ENCODE data around the gene HSFX4. TPM values are rescaled to one million over a fixed set of nuclear protein-coding genes. Genes with fewer than 3 reads are reported as not detected.
"Not testable (repeated sequence)": the region's sequence is repeated elsewhere in the genome, so short reads cannot be mapped to it uniquely, and the experiment has no call there.

Gene HSFX4
- total RNA-seq (2014; rRNA removed; shearing (Covaris generic)) (not detected in 2 replicates), polyA plus RNA-seq (2016; fragmentation: Nextera tagmentation; extraction: Ambion mirVana) (not detected in 2 replicates)
- long read RNA-seq: 0 reads

GRCh38 chrX:149929400-149929799 is at the start of gene HSFX4:
TSS of gene HSFX4 (plus strand) at chrX:149929573. CDS start at chrX:149929645, 72 bp downstream.
- H3K4me3 ChIP-seq: not testable (repeated sequence)

GRCh38 chrX:149881081-149881711 is 48.2 kb upstream of the HSFX4 start, which contains the start of gene MAGEA8:
TSS of gene MAGEA8 (plus strand) at chrX:149881183. CDS start at chrX:149884273, 3,090 bp downstream.
- H3K36me3 Mint-ChIP-seq (ENCODE audit: low read depth): no peaks in the 10 kb centered on the region
- H4K20me1 ChIP-seq (replicated peaks; ENCODE audit: insufficient read depth): no peaks in the 10 kb centered on the region
- H3K79me2 ChIP-seq (replicated peaks; ENCODE audit: insufficient read depth): no peaks in the 10 kb centered on the region
- H3K27ac Mint-ChIP-seq: no peak within 1 kb of the TSS
- H3K4me2 ChIP-seq: no peak within 1 kb of the TSS
- H3K9me2 ChIP-seq (ENCODE audit: insufficient read depth): no peaks in the 10 kb centered on the region
- H3K27me3 ChIP-seq (ENCODE audit: insufficient read depth): no peaks in the 10 kb centered on the region
- H3K4me1 ChIP-seq (ENCODE audit: insufficient read depth): no peaks in the 10 kb centered on the region
- ATAC-seq (peak; percentile 87), DNase-seq (ENCODE audit: low spot score) (peak; percentile 54)
- H3K36me3 ChIP-seq (ENCODE audit: insufficient read depth): no peaks in the 10 kb centered on the region
- H3K9me3 Mint-ChIP-seq: no peaks in the 10 kb centered on the region
- H3K4me3 ChIP-seq: no peak within 1 kb of the TSS
- TF ChIP-seq ZNF114 (CRISPR knock-in tag; IDR thresholded peaks at IDR 0.05) (no peak), CTCF (conservative IDR thresholded peaks at IDR 0.05; ENCODE audit: low read depth in 2 of 2) (peak; percentile 49 to 75)
- peaks cover 3% of the 10 kb centered on the region for H3K27me3 Mint-ChIP-seq (ENCODE audit: insufficient read depth, low read depth, poor library complexity)
- H2AFZ ChIP-seq: no peak within 1 kb of the TSS
- no peaks in the 10 kb centered on the region for H3F3A ChIP-seq (replicated peaks; ENCODE audit: low read depth)
- H3K27ac ChIP-seq (ENCODE audit: low read depth): no peak within 1 kb of the TSS
- no peak within 1 kb of the TSS for H3K4me3 Mint-ChIP-seq
- no peaks in the 10 kb centered on the region for H3K4me1 Mint-ChIP-seq

More at GRCh38 chrX:149929400-149929799, at the start of gene HSFX4:
- H3K27me3 ChIP-seq (ENCODE audit: insufficient read depth); H3K4me1 Mint-ChIP-seq; H3K36me3 ChIP-seq (ENCODE audit: insufficient read depth); H3K4me3 Mint-ChIP-seq; H3K27ac ChIP-seq (ENCODE audit: low read depth); H2AFZ ChIP-seq; H3K4me1 ChIP-seq (ENCODE audit: insufficient read depth); H3F3A ChIP-seq (replicated peaks; ENCODE audit: low read depth); H3K27ac Mint-ChIP-seq; ATAC-seq; H3K36me3 Mint-ChIP-seq (ENCODE audit: low read depth); H4K20me1 ChIP-seq (replicated peaks; ENCODE audit: insufficient read depth); H3K9me2 ChIP-seq (ENCODE audit: insufficient read depth); H3K79me2 ChIP-seq (replicated peaks; ENCODE audit: insufficient read depth); H3K4me2 ChIP-seq; H3K27me3 Mint-ChIP-seq (ENCODE audit: insufficient read depth, low read depth, poor library complexity); H3K9me3 Mint-ChIP-seq; DNase-seq (ENCODE audit: low spot score): not testable (repeated sequence)

GRCh38 chrX:149890828-149891227 is 38.5 kb upstream of the HSFX4 start:
- H3K9me3 Mint-ChIP-seq; H2AFZ ChIP-seq; H3K4me3 ChIP-seq; H3K4me1 ChIP-seq (ENCODE audit: insufficient read depth); H3K79me2 ChIP-seq (replicated peaks; ENCODE audit: insufficient read depth); H3K36me3 ChIP-seq (ENCODE audit: insufficient read depth); DNase-seq (ENCODE audit: low spot score); H3K27me3 ChIP-seq (ENCODE audit: insufficient read depth); H3K4me1 Mint-ChIP-seq; H3K9me2 ChIP-seq (ENCODE audit: insufficient read depth); H3K36me3 Mint-ChIP-seq (ENCODE audit: low read depth); H3K27ac Mint-ChIP-seq; ATAC-seq; H4K20me1 ChIP-seq (replicated peaks; ENCODE audit: insufficient read depth); H3K4me3 Mint-ChIP-seq; H3F3A ChIP-seq (replicated peaks; ENCODE audit: low read depth); H3K27me3 Mint-ChIP-seq (ENCODE audit: insufficient read depth, low read depth, poor library complexity); H3K27ac ChIP-seq (ENCODE audit: low read depth); H3K4me2 ChIP-seq: not testable (repeated sequence)
